ENCODE measurements around the gene AACS.
"Not testable (repeated sequence)": the region's sequence is repeated elsewhere in the genome, so short reads cannot be mapped to it uniquely, and the experiment has no call there.

AACS gene

GRCh38 chr12:125065021-125065918, at the start of gene AACS:
Gene AACS, plus strand, starts transcription at chr12:125065435. Its CDS starts 150 bp downstream, at chr12:125065585.
- peak; percentile 25 to 77 (median 60) for DNase-seq (ENCODE audit: low read depth in 3 of 3, low spot score in 1 of 3)

GRCh38 chr12:125015680-125016310, 49.4 kb upstream of the AACS start:
- DNase-seq (ENCODE audit: low read depth in 3 of 3, low spot score in 1 of 3), result no peak

- DNase-seq (ENCODE audit: low read depth in 3 of 3, low spot score in 1 of 3), result no peak
These were observed 47.4 kb upstream of the AACS start for GRCh38 chr12:125017801-125018200.

GRCh38 chr12:125018356-125018755, 46.9 kb upstream of the AACS start:
- DNase-seq (ENCODE audit: low read depth in 3 of 3, low spot score in 1 of 3), result no peak

- DNase-seq (ENCODE audit: low read depth in 3 of 3, low spot score in 1 of 3), result no peak
These were observed 44.1 kb upstream of the AACS start for GRCh38 chr12:125021096-125021495.

GRCh38 chr12:125021771-125022170, 43.5 kb upstream of the AACS start:
- no peak for DNase-seq (ENCODE audit: low read depth in 3 of 3, low spot score in 1 of 3)

- DNase-seq (ENCODE audit: low read depth in 3 of 3, low spot score in 1 of 3), result no peak
These were observed 42.2 kb upstream of the AACS start for GRCh38 chr12:125023065-125023464.

GRCh38 chr12:125024949-125025563, 40.2 kb upstream of the AACS start:
- DNase-seq (ENCODE audit: low read depth in 3 of 3, low spot score in 1 of 3), result no peak

GRCh38 chr12:125025606-125026235, 39.5 kb upstream of the AACS start:
- no peak for DNase-seq (ENCODE audit: low read depth in 3 of 3, low spot score in 1 of 3)

GRCh38 chr12:125028106-125028505, 37.1 kb upstream of the AACS start:
- DNase-seq (ENCODE audit: low read depth in 3 of 3, low spot score in 1 of 3), result no peak

- no peak for DNase-seq (ENCODE audit: low read depth in 3 of 3, low spot score in 1 of 3)
These were observed 35.4 kb upstream of the AACS start for GRCh38 chr12:125029761-125030358.

GRCh38 chr12:125031471-125031870, 33.8 kb upstream of the AACS start:
- not testable (repeated sequence) for DNase-seq (ENCODE audit: low read depth in 3 of 3, low spot score in 1 of 3)

GRCh38 chr12:125032466-125033152, 32.6 kb upstream of the AACS start:
- no peak for DNase-seq (ENCODE audit: low read depth in 3 of 3, low spot score in 1 of 3)

GRCh38 chr12:125033288-125033687, 31.9 kb upstream of the AACS start:
- no peak for DNase-seq (ENCODE audit: low read depth in 3 of 3, low spot score in 1 of 3)

- DNase-seq (ENCODE audit: low read depth in 3 of 3, low spot score in 1 of 3), result no peak
These were observed 26.1 kb upstream of the AACS start for GRCh38 chr12:125038976-125039625.

- DNase-seq (ENCODE audit: low read depth in 3 of 3, low spot score in 1 of 3), result no peak
These were observed 16.2 kb upstream of the AACS start for GRCh38 chr12:125049093-125049458.

GRCh38 chr12:125050446-125050845, 14.8 kb upstream of the AACS start:
- no peak for DNase-seq (ENCODE audit: low read depth in 3 of 3, low spot score in 1 of 3)

GRCh38 chr12:125050868-125051267, 14.4 kb upstream of the AACS start:
- DNase-seq (ENCODE audit: low read depth in 3 of 3, low spot score in 1 of 3), result no peak

- no peak for DNase-seq (ENCODE audit: low read depth in 3 of 3, low spot score in 1 of 3)
These were observed 11.4 kb upstream of the AACS start for GRCh38 chr12:125053821-125054220.

GRCh38 chr12:125055591-125055990, 9.6 kb upstream of the AACS start:
- DNase-seq (ENCODE audit: low read depth in 3 of 3, low spot score in 1 of 3), result no peak
